Fibroblast of lung (primary cell): ENCODE measurements around the gene DPP10. TPM values are rescaled to one million over a fixed set of nuclear protein-coding genes. Genes with fewer than 3 reads are reported as not detected.

Experiments
- DNase-seq, 2 donors: peaks; one replicate each; pipeline versions ENCODE4 v3.0.0 to v3.0.0-alpha.2; 2010; ENCODE audit warnings: low read depth in 2 of 2
- H2AFZ ChIP-seq: 2 replicates; pipeline ENCODE4 v1.5.1; 2012; ENCODE audit warnings: low read length, control low read depth, inconsistent platforms
- H3K27ac ChIP-seq: 2 replicates; pipeline ENCODE4 v1.5.1; 2011; ENCODE audit warnings: low read length, control low read depth; ENCODE audit not compliant: insufficient read depth
- H3K27me3 ChIP-seq: 2 replicates; pipeline ENCODE4 v1.5.1; 2011; ENCODE audit warnings: mild to moderate bottlenecking, low read length; ENCODE audit not compliant: control insufficient read depth, insufficient read depth
- H3K36me3 ChIP-seq: 2 replicates; pipeline ENCODE4 v1.5.1; 2011; ENCODE audit warnings: low read length; ENCODE audit not compliant: control insufficient read depth, insufficient read depth
- H3K4me1 ChIP-seq: 2 replicates; pipeline ENCODE4 v1.5.1; 2011; ENCODE audit warnings: low read length; ENCODE audit not compliant: control insufficient read depth, insufficient read depth; ENCODE audit errors: extremely low read depth
- H3K4me2 ChIP-seq: 2 replicates; pipeline ENCODE4 v1.5.1; 2011; ENCODE audit warnings: low read length, control low read depth; ENCODE audit not compliant: insufficient read depth; ENCODE audit errors: extremely low read depth
- H3K4me3 ChIP-seq, 4 experiments: fragments of 200-600 bp in 1 of 4; sonication (generic) in 1 of 4; replicated peaks in 1 of 4; 2 replicates each; pipeline ENCODE4 v1.5.1; 2011 to 2016; ENCODE audit warnings: low read length in 4 of 4, low read depth in 3 of 4, mild to moderate bottlenecking in 3 of 4, control low read depth in 2 of 4, inconsistent platforms in 1 of 4, mixed read lengths in 1 of 4; ENCODE audit not compliant: insufficient read depth in 1 of 4; ENCODE audit errors: control extremely low read depth in 1 of 4
- H3K79me2 ChIP-seq: 2 replicates; pipeline ENCODE4 v1.5.1; 2012; ENCODE audit warnings: mild to moderate bottlenecking, low read length, inconsistent platforms; ENCODE audit not compliant: control insufficient read depth, insufficient read depth
- H3K9ac ChIP-seq: 2 replicates; pipeline ENCODE4 v1.5.1; 2011; ENCODE audit warnings: mild to moderate bottlenecking, low read length, control low read depth; ENCODE audit not compliant: insufficient read depth
- H3K9me3 ChIP-seq: 2 replicates; pipeline ENCODE4 v1.5.1; 2012; ENCODE audit warnings: low read depth, low read length; ENCODE audit not compliant: control insufficient read depth, insufficient read depth
- H4K20me1 ChIP-seq: 2 replicates; pipeline ENCODE4 v1.5.1; 2011; ENCODE audit warnings: low read length; ENCODE audit not compliant: control insufficient read depth, insufficient read depth; ENCODE audit errors: extremely low read depth
- EZH2 ChIP-seq: IDR thresholded peaks from 2 replicates; pipeline ENCODE4 v1.5.1; 2012; ENCODE audit warnings: low read length, control low read depth, mild to moderate bottlenecking; ENCODE audit errors: missing control alignments
- polyA plus RNA-seq, 2 donors: library from polyadenylated mRNA; depleted of rRNA in 1 of 2; stranded (reverse) in 1 of 2; unstranded in 1 of 2; fragments of >200 nt; gene quantifications; 2 replicates each; pipeline ENCODE4 v1.2.1, GENCODE V29; 2011 to 2012; ENCODE audit warnings: missing spikeins in 1 of 2
- total RNA-seq: library from RNA; depleted of rRNA; stranded (reverse); fragments of >200 nt; gene quantifications from 2 replicates; pipeline ENCODE4 v1.2.1, GENCODE V29; 2014
- TF ChIP-seq, protein P1 (sequence below), 2 donors: IDR thresholded peaks in 1 of 2; conservative IDR thresholded peaks in 1 of 2; 1 replicate in 1 of 2; 2 replicates in 1 of 2; pipeline ENCODE4 v1.5.1; 2011 to 2012; ENCODE audit warnings: low read length in 2 of 2, control low read depth in 1 of 2, inconsistent platforms in 1 of 2, low read depth in 1 of 2, mild to moderate bottlenecking in 1 of 2

Gene DPP10
- total and polyA plus RNA-seq, 2 donors (not counting 1 experiment from before 2014, with no cell fraction given) = not detected

DNA sequence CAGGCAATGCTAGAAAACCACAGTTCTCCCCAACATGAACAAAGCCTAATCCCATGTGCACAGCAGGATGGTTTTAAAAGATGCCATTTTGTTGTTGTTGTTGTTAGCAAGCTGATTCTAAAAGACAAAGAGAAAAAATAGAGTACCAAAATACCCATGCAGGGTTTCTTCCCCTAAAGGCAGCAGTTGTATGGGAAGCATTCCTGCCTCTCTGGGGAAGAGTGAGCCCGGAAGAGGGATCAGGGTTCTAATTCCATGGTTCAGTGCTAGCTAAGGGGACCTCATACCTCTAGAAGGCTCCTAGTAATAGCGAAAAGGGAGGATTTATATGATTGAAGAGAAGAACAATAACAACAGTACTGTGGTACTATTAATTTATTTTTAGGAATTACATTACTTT, 327.6 kb downstream of the DPP10 start:
- no peak overlapping the region for H2AFZ ChIP-seq
- no peak overlapping the region for H3K27ac ChIP-seq
- H3K9me3 ChIP-seq = no peaks in the 10 kb centered on the region
- no peaks in the 10 kb centered on the region for H3K79me2 ChIP-seq
- H3K27me3 ChIP-seq = no peaks in the 10 kb centered on the region
- no peaks in the 10 kb centered on the region for H4K20me1 ChIP-seq
- H3K4me2 ChIP-seq = no peak overlapping the region
- H3K36me3 ChIP-seq = no peaks in the 10 kb centered on the region
- no peak overlapping the region for H3K4me3 ChIP-seq
- H3K4me1 ChIP-seq = no peaks in the 10 kb centered on the region
- DNase-seq = no peak
- H3K9ac ChIP-seq = no peak overlapping the region
- no peak for TF ChIP-seq EZH2
- TF ChIP-seq, protein P1, sequence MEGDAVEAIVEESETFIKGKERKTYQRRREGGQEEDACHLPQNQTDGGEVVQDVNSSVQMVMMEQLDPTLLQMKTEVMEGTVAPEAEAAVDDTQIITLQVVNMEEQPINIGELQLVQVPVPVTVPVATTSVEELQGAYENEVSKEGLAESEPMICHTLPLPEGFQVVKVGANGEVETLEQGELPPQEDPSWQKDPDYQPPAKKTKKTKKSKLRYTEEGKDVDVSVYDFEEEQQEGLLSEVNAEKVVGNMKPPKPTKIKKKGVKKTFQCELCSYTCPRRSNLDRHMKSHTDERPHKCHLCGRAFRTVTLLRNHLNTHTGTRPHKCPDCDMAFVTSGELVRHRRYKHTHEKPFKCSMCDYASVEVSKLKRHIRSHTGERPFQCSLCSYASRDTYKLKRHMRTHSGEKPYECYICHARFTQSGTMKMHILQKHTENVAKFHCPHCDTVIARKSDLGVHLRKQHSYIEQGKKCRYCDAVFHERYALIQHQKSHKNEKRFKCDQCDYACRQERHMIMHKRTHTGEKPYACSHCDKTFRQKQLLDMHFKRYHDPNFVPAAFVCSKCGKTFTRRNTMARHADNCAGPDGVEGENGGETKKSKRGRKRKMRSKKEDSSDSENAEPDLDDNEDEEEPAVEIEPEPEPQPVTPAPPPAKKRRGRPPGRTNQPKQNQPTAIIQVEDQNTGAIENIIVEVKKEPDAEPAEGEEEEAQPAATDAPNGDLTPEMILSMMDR (conservative IDR thresholded peaks at IDR 0.05 in 1 of 2, IDR thresholded peaks at IDR 0.05 in 1 of 2; ENCODE audit: low read depth in 1 of 2, low read length in 2 of 2) = no peak

DNA sequence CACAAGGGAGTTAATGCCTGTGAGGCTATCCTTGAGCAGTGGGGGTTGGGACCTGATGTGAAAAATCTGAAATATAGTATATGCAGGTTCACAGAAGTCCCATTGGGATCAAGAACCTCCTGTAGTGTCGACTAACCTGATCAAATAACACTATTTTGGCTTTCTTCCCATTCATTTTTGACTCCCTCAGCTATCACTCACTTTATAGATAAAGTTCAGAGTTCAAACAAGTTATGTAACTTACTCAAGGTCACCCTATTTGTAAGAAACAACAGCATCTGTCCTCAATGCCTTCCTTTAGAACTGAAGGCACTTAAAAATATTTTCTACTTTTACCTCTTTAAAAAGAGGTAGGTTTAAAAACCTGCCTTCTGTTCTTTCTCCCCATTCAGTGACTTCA, 341.6 kb downstream of the DPP10 start:
- TF ChIP-seq, protein P1 (conservative IDR thresholded peaks at IDR 0.05 in 1 of 2, IDR thresholded peaks at IDR 0.05 in 1 of 2; ENCODE audit: low read depth in 1 of 2, low read length in 2 of 2) = no peak
- no peak for TF ChIP-seq EZH2
- Histone ChIP-seq H3K27ac (no peak overlapping the region), H3K4me1 (no peaks in the 10 kb centered on the region), H3K4me2 (no peak overlapping the region), H3K4me3 (no peak overlapping the region), H3K27me3 (no peaks in the 10 kb centered on the region), H2AFZ (no peak overlapping the region), H3K79me2 (no peaks in the 10 kb centered on the region), H3K36me3 (no peaks in the 10 kb centered on the region), H3K9ac (no peak overlapping the region), H3K9me3 (no peaks in the 10 kb centered on the region), H4K20me1 (no peaks in the 10 kb centered on the region)
- no peak for DNase-seq

DNA sequence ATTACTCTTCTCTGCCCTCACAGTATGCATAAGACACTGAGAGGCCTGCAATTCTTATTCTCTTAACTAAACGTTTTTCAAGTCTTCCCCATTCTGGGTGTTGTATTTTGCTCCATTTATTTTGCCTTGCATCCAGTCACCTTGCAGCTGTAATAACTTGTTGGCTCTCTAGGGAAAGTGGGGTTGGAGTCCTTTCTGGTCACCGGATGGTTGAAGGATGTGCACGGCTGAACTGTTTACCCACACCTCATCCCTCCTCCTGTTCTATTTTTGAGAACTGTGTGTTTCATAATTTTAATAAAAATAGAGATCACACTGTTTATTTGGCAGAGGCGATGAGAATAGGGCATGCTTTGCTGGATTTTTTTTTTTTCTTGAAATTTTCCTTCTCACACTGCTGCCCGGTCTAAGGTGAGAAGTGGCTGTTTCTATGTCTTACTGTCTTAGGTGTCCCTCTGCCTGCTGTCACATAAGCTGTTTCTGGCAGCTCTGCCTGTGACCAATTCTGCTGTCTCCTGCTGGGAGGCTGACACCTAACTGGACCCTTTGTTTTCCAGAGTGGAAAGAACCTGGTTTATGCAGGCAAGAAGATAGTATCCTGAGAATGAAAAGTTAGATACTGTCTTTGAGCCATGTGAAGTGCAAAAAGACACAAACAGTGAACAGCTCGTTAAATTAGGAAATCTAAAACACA, 342.6 kb downstream of the DPP10 start:
- no peaks in the 10 kb centered on the region for H3K36me3 ChIP-seq
- TF ChIP-seq EZH2 = no peak
- TF ChIP-seq, protein P1 (conservative IDR thresholded peaks at IDR 0.05 in 1 of 2, IDR thresholded peaks at IDR 0.05 in 1 of 2; ENCODE audit: low read depth in 1 of 2, low read length in 2 of 2) = no peak
- H3K27me3 ChIP-seq = no peaks in the 10 kb centered on the region
- H3K9ac ChIP-seq = no peak overlapping the region
- H3K79me2 ChIP-seq = no peaks in the 10 kb centered on the region
- no peak overlapping the region for H3K4me3 ChIP-seq
- no peak overlapping the region for H2AFZ ChIP-seq
- H3K27ac ChIP-seq = no peak overlapping the region
- H4K20me1 ChIP-seq = no peaks in the 10 kb centered on the region
- H3K4me2 ChIP-seq = no peak overlapping the region
- no peaks in the 10 kb centered on the region for H3K4me1 ChIP-seq
- H3K9me3 ChIP-seq = no peaks in the 10 kb centered on the region
- DNase-seq = no peak
